A673 (cell line): ENCODE results near the gene EFHC1.

Experiments
- CTCF ChIP-seq: fragments of 300-800, 200-600 bp; sonication (generic); conservative IDR thresholded peaks from 2 replicates; pipeline ENCODE4 v1.5.1; 2017; ENCODE audit warnings: low read depth, mild to moderate bottlenecking, antibody characterized with exemption, low read length, moderate library complexity, mixed read lengths
- EZH2 ChIP-seq: fragments of 200-600 bp; sonication (generic); IDR thresholded peaks from 2 replicates; pipeline ENCODE4 v1.6.1; 2017; ENCODE audit warnings: borderline replicate concordance, low read depth, mild to moderate bottlenecking, mixed read lengths, antibody characterized with exemption, low read length; ENCODE audit not compliant: poor library complexity, severe bottlenecking

- TF ChIP-seq CTCF (no peak), EZH2 (no peak)
Measured at GRCh38 chr6:52526634-52527033, 106.5 kb downstream of the EFHC1 start.
